Raji (cell line): ENCODE measurements around the gene DQX1.

Experiments
- POLR2A ChIP-seq: IDR thresholded peaks from 2 replicates; pipeline ENCODE4 v1.6.1; 2011; ENCODE audit warnings: low read depth, low read length, control low read depth; ENCODE audit not compliant: insufficient read depth

Gene DQX1

GRCh38 chr2:74558284-74559230 lies 32.5 kb upstream of the DQX1 start:
- TF ChIP-seq POLR2A = no peak

GRCh38 chr2:74556831-74557370 lies 30.9 kb upstream of the DQX1 start:
- TF ChIP-seq POLR2A = no peak

- TF ChIP-seq POLR2A = no peak
These were observed 30.1 kb upstream of the DQX1 start for GRCh38 chr2:74556159-74556558.

DNA sequence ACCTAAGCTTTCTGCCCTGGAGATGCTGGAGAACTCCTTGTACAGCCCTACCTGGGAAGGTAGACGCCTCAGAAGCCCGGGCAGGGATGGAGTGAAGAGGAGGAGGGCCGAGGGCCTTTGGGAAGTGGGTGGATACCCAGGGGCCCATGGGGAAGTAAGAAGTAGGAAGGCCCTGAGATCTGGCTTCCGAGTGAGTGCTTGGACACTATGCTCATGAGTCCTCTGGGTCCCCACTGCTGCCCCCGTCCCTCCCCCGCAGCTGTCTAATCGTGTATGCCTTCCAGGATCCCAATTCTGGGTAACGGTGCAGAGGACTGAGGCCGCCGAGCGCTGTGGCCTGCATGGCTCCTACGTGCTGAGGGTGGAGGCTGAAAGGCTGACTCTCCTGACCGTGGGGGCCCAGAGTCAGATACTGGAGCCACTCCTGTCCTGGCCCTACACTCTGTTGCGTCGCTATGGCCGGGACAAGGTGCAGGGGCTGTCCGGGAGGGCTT lies 29.6 kb upstream of the DQX1 start:
- no peak for TF ChIP-seq POLR2A

DNA sequence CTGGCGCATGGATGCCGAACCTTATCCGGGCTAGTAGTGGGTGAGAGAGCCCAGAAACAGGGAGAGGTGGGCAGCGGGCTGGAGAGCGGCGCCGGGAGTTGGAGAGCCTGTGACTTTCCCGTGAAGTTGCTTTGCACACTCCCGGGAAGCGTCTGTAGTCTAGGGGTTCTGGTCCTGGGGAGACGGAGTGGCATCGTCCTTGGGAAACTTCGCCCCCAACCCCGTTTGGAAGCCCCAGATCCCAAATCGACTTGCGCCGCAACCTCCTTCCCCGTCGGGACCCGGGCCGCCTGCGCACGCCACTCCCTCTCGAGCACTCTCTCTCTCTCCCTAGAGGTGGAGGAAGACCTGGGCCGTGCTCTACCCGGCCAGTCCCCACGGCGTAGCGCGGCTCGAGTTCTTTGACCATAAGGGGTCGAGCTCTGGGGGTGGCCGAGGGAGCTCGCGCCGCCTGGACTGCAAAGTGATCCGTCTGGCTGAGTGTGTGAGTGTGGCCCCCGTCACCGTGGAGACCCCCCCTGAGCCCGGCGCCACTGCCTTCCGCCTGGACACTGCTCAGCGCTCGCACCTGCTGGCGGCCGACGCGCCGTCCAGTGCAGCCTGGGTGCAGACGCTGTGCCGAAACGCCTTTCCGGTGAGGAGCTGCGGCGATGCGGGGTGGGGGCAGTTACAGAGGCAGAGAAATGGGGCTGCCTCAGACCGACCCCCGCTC lies 28.9 kb upstream of the DQX1 start:
- TF ChIP-seq POLR2A = no peak

GRCh38 chr2:74553892-74554819 lies 28.1 kb upstream of the DQX1 start, which contains the start of the genes DOK1 and LOXL3:
DOK1 (plus strand) TSS chr2:74554720; CDS start chr2:74554755, 35 bp downstream.
LOXL3 (minus strand) TSS chr2:74553942; CDS start chr2:74552634, 1,308 bp downstream.
- 0 out of 2 replicates have a peak, but pooled peaks have one; percentile 21 for TF ChIP-seq POLR2A

DNA sequence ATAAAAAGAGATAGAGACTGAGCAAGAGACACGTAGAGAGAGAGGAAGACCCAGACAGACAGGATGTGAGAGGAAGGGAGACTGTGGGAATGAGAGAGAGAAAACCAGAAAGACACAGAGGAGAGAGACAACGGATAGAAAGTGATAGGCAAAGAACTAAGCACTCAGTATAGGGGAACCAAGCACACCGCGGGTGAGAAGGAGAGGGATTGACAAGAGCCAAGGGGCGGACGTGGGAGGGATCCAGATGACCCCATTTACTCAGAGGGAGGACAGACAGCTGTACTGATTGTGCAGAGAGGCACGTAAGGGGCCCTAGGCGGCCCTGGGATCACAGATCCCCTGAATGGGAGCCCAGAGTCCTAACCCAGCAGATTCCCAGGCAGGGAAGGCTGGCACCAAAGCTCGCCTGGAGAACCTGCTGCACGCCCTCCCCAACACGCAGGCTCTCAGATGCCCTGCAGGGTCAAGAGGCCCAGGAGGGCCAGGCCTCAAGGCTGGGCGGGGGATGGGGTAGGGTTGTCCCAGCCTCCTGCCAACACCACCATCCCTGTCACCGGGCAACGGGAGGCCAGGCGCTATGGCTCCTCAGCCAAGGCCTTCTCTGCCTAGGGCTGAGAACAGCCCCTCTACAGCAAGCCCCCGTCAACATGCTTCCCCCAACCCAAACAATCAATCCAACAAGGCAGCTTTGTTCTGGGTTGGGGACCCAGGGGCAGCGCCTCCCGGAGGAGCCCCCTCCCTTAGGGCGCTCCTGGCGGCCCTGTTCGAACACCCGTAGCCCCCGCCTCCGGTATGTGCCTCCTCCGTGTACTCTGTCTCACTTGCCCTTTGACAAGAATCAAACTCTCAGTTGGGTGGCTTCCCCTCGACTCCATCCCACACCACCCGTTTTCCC lies 27.1 kb upstream of the DQX1 start:
- TF ChIP-seq POLR2A = no peak

- no peak for TF ChIP-seq POLR2A
These were observed 26.2 kb upstream of the DQX1 start for GRCh38 chr2:74551942-74552913.

DNA sequence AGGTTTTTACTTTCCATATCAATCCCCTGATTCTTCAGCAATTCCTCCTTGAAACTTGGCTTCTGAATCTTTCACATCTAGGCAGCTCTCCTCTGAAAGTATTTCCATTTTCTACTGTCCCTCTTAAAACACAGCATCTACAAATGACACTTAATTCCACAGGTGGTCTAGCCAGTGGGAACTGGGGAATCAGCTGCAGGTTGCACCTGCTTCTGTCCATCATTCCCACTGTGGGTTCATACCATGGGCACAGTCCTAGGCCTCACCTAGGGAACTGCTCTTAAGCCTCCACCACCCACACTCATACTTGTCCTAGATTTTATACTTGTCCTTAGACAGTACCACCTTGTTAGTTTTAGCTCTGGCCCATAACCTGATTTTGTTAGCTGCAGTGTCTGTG lies 25.5 kb upstream of the DQX1 start:
- no peak for TF ChIP-seq POLR2A

GRCh38 chr2:74550231-74550630 lies 24.2 kb upstream of the DQX1 start:
- TF ChIP-seq POLR2A = no peak

- no peak for TF ChIP-seq POLR2A
These were observed 23.1 kb upstream of the DQX1 start for GRCh38 chr2:74548900-74549826.
